HepG2 (cell line): ENCODE measurements around the gene NABP1. TPM values are rescaled to one million over a fixed set of nuclear protein-coding genes. Genes with fewer than 3 reads are reported as not detected.

Experiments
- ATAC-seq: fragments of 200-7000 bp; cut with Tn5 transposase; 3 replicates; pipeline ENCODE4 v1.9.1; 2020; ENCODE audit warnings: mild to moderate bottlenecking, moderate library complexity
- BruUV-seq: library from RNA; stranded (reverse); fragments of 400-500 nt; replicated peaks from 2 replicates; lab custom pipeline; 2021; lab: Mats Ljungman, UMichigan
- CTCF ChIA-PET: fragments of 300-600 bp; formaldehyde crosslinking; extraction: SDS; loops from one replicate; lab custom pipeline; 2021; ENCODE audit warnings: low total read pairs, inconsistent platforms, low intra/inter-chr PET ratio; lab: Yijun Ruan, JAX
- POLR2A ChIA-PET: fragments of 350-600 bp; sonication (Branson Sonifier 250); formaldehyde crosslinking; loops from one replicate; lab custom pipeline; 2020; ENCODE audit warnings: antibody characterized with exemption, inconsistent platforms; lab: Yijun Ruan, JAX
- DNase-seq: peaks from one replicate; pipeline ENCODE4 v3.0.0-alpha.2; 2015; ENCODE audit warnings: low spot score
- FAIRE-seq: peaks from 3 replicates; lab custom pipeline; 2011; peaks lifted over from hg19 to GRCh38; lab: Jason Lieb, UNC
- H2AFZ ChIP-seq: one replicate; pipeline ENCODE4 v1.6.1; 2011; ENCODE audit warnings: low read length, inconsistent platforms
- H3K27ac ChIP-seq: fragments of 300-600 bp; 3 replicates; pipeline ENCODE4 v1.8.0; 2011; ENCODE audit warnings: mixed run types, mild to moderate bottlenecking, mixed read lengths, low read length, inconsistent platforms; ENCODE audit not compliant: insufficient read depth; ENCODE audit errors: extremely low read length
- H3K27me3 ChIP-seq, 2 experiments: fragments of 200-600 bp in 1 of 2; 2 replicates in 1 of 2; 3 replicates in 1 of 2; pipeline versions ENCODE4 v1.6.0 to v1.8.0; 2011; ENCODE audit warnings: low read length in 2 of 2, mild to moderate bottlenecking in 2 of 2, moderate library complexity in 2 of 2, inconsistent platforms in 1 of 2; ENCODE audit not compliant: insufficient read depth in 2 of 2, control insufficient read depth in 1 of 2
- H3K36me3 ChIP-seq, 2 experiments: fragments of 200-600 bp in 1 of 2; replicated peaks in 1 of 2; 2 replicates in 1 of 2; 3 replicates in 1 of 2; pipeline versions ENCODE4 v1.5.1 to v1.8.0; 2011; ENCODE audit warnings: low read length in 2 of 2, inconsistent platforms in 1 of 2; ENCODE audit not compliant: insufficient read depth in 2 of 2, control insufficient read depth in 1 of 2
- H3K4me1 ChIP-seq: 2 replicates; pipeline ENCODE4 v1.5.1; 2012; ENCODE audit warnings: low read length, inconsistent platforms; ENCODE audit not compliant: insufficient read depth
- H3K4me2 ChIP-seq: 2 replicates; pipeline ENCODE4 v1.6.0; 2011; ENCODE audit warnings: low read depth, low read length, inconsistent platforms
- H3K4me3 ChIP-seq, 3 experiments: fragments of 200-600 bp in 1 of 3; sonication (generic), shearing (Covaris generic) in 1 of 3; replicated peaks in 1 of 3; 2 replicates each; pipeline ENCODE4 v1.5.1; 2011 to 2016; ENCODE audit warnings: low read length in 3 of 3, inconsistent platforms in 2 of 3, low read depth in 2 of 3, mild to moderate bottlenecking in 2 of 3, control low read depth in 1 of 3, mixed read lengths in 1 of 3; ENCODE audit not compliant: insufficient read depth in 1 of 3
- H3K79me2 ChIP-seq: one replicate; pipeline ENCODE4 v1.6.1; 2011; ENCODE audit warnings: low read length, inconsistent platforms; ENCODE audit not compliant: insufficient read depth
- H3K9ac ChIP-seq: 2 replicates; pipeline ENCODE4 v1.6.0; 2011; ENCODE audit warnings: mild to moderate bottlenecking, low read depth, low read length, inconsistent platforms; ENCODE audit not compliant: insufficient read depth
- H3K9me3 ChIP-seq: 2 replicates; pipeline ENCODE4 v1.5.1; 2012; ENCODE audit warnings: mild to moderate bottlenecking, low read length
- H4K20me1 ChIP-seq: 2 replicates; pipeline ENCODE4 v1.6.0; 2011; ENCODE audit warnings: inconsistent platforms, mild to moderate bottlenecking, low read length, moderate library complexity; ENCODE audit not compliant: insufficient read depth
- ARHGAP35 ChIP-seq: sonication (generic); formaldehyde crosslinking; IDR thresholded peaks from 2 replicates; pipeline ENCODE4 v1.9.0; 2022; ENCODE audit warnings: mild to moderate bottlenecking, inconsistent platforms, moderate library complexity, missing genetic modification reagents, borderline replicate concordance
- HNF4G ChIP-seq, 2 experiments: sonication (generic) in 1 of 2; formaldehyde crosslinking in 1 of 2; IDR thresholded peaks; 2 replicates each; pipeline versions ENCODE4 v1.4.0 to v1.6.1; 2011 to 2020; ENCODE audit warnings: borderline replicate concordance in 2 of 2, low read depth in 2 of 2, mild to moderate bottlenecking in 2 of 2, low read length in 1 of 2, missing genetic modification reagents in 1 of 2, moderate library complexity in 1 of 2
- MTERF4 ChIP-seq: sonication (generic); formaldehyde crosslinking; IDR thresholded peaks from 2 replicates; pipeline ENCODE4 v1.8.0; 2023; ENCODE audit warnings: mild to moderate bottlenecking, missing genetic modification reagents
- NCOR1 ChIP-seq: fragments of 200-600 bp; sonication (generic); IDR thresholded peaks from 2 replicates; pipeline ENCODE4 v1.7.0; 2017; ENCODE audit warnings: antibody characterized with exemption, low read length, borderline replicate concordance
- PRDM4 ChIP-seq: sonication (generic); formaldehyde crosslinking; IDR thresholded peaks from 2 replicates; pipeline ENCODE4 v1.9.0; 2021; ENCODE audit warnings: missing genetic modification reagents, borderline replicate concordance
- REPIN1 ChIP-seq: sonication (generic); formaldehyde crosslinking; IDR thresholded peaks from 2 replicates; pipeline ENCODE4 v1.8.0; 2022; ENCODE audit warnings: missing genetic modification reagents, low read depth, mild to moderate bottlenecking, borderline replicate concordance
- SIX4 ChIP-seq: sonication (generic); formaldehyde crosslinking; IDR thresholded peaks from 2 replicates; pipeline ENCODE4 v1.4.0; 2020; ENCODE audit warnings: missing genetic modification reagents
- TAF15 ChIP-seq: fragments of 200-400 bp; formaldehyde crosslinking; IDR thresholded peaks from one replicate; pipeline ENCODE4 v1.6.1; 2018; ENCODE audit warnings: mild to moderate bottlenecking, low read depth, low read length; ENCODE audit not compliant: poor library complexity, severe bottlenecking
- ZNF460 ChIP-seq: sonication (generic); formaldehyde crosslinking; IDR thresholded peaks from 2 replicates; pipeline ENCODE4 v1.5.1; 2020; ENCODE audit warnings: missing genetic modification reagents, mild to moderate bottlenecking, borderline replicate concordance
- WGBS: methylation state at CpG from one replicate; pipeline ENCODE4 v1.1.6; 2017; ENCODE audit warnings: low lambda C conversion rate; 5-methylcytosine and 5-hydroxymethylcytosine counted together
- in situ Hi-C: cut with HindIII; loops from 2 replicates; pipeline ENCODE4 v1.10.0; 2017; ENCODE audit warnings: low pct_unique_long_range_greater_than_20kb; ENCODE audit not compliant: extremely low pct_ligation_motif_present
- intact Hi-C: fragments of 100-400 bp; cut with micrococcal nuclease; formaldehyde crosslinking; loops from one replicate; pipeline ENCODE4 v1.10.0; 2022; ENCODE audit not compliant: unreplicated experiment
- polyA plus RNA-seq, 8 experiments: library from polyadenylated mRNA; depleted of rRNA in 3 of 8; stranded (reverse) in 7 of 8; unstranded in 1 of 8; fragments of >200 nt; fragmentation: Illumina TruSeq in 4 of 8; extraction: Trizol in 4 of 8; gene quantifications; 2 replicates each; pipeline versions ENCODE4 v1.2.1 to v1.2.3, GENCODE V29; 2011 to 2016; ENCODE audit warnings: low read depth in 4 of 8, missing spikeins in 1 of 8, mixed read lengths in 1 of 8; ENCODE audit not compliant: insufficient read depth in 1 of 8
- total RNA-seq, 5 experiments: library from RNA; depleted of rRNA; stranded (reverse); fragments of >200 nt; fragmentation: Illumina TruSeq; extraction: Trizol; gene quantifications; 2 replicates each; pipeline ENCODE4 v1.2.3, GENCODE V29; 2016; ENCODE audit warnings: low read depth in 1 of 5
- TF ChIP-seq, protein P1 (sequence below): sonication (generic); formaldehyde crosslinking; IDR thresholded peaks from 2 replicates; pipeline ENCODE4 v1.5.1; 2020; ENCODE audit warnings: mild to moderate bottlenecking, moderate library complexity, missing genetic modification reagents
- TF ChIP-seq, protein P2 (sequence below): sonication (generic); formaldehyde crosslinking; IDR thresholded peaks from 2 replicates; pipeline ENCODE4 v1.8.1; 2023; ENCODE audit warnings: mild to moderate bottlenecking, missing genetic modification reagents
- TF ChIP-seq, protein P3 (sequence below): sonication (generic); formaldehyde crosslinking; IDR thresholded peaks from 2 replicates; pipeline ENCODE4 v1.4.0; 2020; ENCODE audit warnings: mild to moderate bottlenecking, missing genetic modification reagents

NABP1 gene
- total and polyA plus RNA-seq, 2 of the 13 experiments (the other 11 are each of a cell fraction or from before 2014, with no cell fraction given): 14.9 to 19.8 TPM

DNA sequence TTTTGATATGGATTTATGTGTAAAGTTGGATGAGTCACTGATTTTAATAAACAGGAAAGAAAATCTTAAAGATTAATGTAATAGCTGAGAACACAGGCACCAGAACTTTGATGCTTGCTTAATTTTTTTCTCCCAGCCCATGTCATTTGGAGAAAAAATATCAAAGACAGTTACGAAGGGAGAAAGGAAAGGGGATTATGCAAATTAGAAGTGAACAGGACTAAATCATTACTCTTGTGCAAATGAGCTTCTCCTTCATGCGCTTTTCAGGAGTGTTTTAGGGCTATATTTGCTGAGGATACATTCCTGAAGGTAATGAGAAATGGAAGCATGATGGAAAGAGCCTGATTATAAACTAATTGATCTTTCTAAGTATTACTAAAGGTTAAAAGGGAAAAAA is 28.9 kb downstream of the NABP1 start:
- H2AFZ ChIP-seq: no peak overlapping the region
- no peak overlapping the region for H3K27ac ChIP-seq
- H3K4me3 ChIP-seq: no peak overlapping the region
- in situ Hi-C loops: no loop called here
- ChIA-PET POLR2A (interaction anchor here (1.3 kb wide), 1 partner anchor 29 kb away, joined by 5 read pairs; the partner anchor contains the start of gene NABP1), CTCF (no interaction called here)
- no peaks in the 10 kb centered on the region for H3K79me2 ChIP-seq
- DNase-seq (no peak), ATAC-seq (no peak), FAIRE-seq (no peak)
- 41% methylated on average over 2 of the region's 2 CpGs for WGBS
- no TSS peak for BruUV-seq
- intact Hi-C loops: no loop called here
- no peaks in the 10 kb centered on the region for H3K36me3 ChIP-seq
- H3K9ac ChIP-seq: no peak overlapping the region
- peaks cover 11% of the 10 kb centered on the region for H3K4me1 ChIP-seq
- no peaks in the 10 kb centered on the region for H3K9me3 ChIP-seq
- no peaks in the 10 kb centered on the region for H4K20me1 ChIP-seq
- no peak overlapping the region for H3K4me2 ChIP-seq
- no peaks in the 10 kb centered on the region for H3K27me3 ChIP-seq
- TF ChIP-seq HNF4G (IDR thresholded peaks at IDR 0.05; ENCODE audit: borderline replicate concordance, low read depth, low read length): no peak
- no peak for TF ChIP-seq HNF4G (CRISPR knock-in tag; IDR thresholded peaks at IDR 0.05; ENCODE audit: borderline replicate concordance, low read depth)
- TF ChIP-seq REPIN1 (CRISPR knock-in tag): no peak
- no peak for TF ChIP-seq ZNF460 (CRISPR knock-in tag)
- no peak for TF ChIP-seq NCOR1
- TF ChIP-seq, protein P1, sequence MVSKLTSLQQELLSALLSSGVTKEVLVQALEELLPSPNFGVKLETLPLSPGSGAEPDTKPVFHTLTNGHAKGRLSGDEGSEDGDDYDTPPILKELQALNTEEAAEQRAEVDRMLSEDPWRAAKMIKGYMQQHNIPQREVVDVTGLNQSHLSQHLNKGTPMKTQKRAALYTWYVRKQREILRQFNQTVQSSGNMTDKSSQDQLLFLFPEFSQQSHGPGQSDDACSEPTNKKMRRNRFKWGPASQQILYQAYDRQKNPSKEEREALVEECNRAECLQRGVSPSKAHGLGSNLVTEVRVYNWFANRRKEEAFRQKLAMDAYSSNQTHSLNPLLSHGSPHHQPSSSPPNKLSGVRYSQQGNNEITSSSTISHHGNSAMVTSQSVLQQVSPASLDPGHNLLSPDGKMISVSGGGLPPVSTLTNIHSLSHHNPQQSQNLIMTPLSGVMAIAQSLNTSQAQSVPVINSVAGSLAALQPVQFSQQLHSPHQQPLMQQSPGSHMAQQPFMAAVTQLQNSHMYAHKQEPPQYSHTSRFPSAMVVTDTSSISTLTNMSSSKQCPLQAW (CRISPR knock-in tag): no peak
- no peak for TF ChIP-seq ARHGAP35 (CRISPR knock-in tag)
- TF ChIP-seq, protein P2, sequence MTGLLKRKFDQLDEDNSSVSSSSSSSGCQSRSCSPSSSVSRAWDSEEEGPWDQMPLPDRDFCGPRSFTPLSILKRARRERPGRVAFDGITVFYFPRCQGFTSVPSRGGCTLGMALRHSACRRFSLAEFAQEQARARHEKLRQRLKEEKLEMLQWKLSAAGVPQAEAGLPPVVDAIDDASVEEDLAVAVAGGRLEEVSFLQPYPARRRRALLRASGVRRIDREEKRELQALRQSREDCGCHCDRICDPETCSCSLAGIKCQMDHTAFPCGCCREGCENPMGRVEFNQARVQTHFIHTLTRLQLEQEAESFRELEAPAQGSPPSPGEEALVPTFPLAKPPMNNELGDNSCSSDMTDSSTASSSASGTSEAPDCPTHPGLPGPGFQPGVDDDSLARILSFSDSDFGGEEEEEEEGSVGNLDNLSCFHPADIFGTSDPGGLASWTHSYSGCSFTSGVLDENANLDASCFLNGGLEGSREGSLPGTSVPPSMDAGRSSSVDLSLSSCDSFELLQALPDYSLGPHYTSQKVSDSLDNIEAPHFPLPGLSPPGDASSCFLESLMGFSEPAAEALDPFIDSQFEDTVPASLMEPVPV (CRISPR knock-in tag): no peak
- no peak for TF ChIP-seq MTERF4 (CRISPR knock-in tag)
- TF ChIP-seq PRDM4 (CRISPR knock-in tag): no peak
- no peak for TF ChIP-seq SIX4
- no peak for TF ChIP-seq TAF15
- TF ChIP-seq, protein P3, sequence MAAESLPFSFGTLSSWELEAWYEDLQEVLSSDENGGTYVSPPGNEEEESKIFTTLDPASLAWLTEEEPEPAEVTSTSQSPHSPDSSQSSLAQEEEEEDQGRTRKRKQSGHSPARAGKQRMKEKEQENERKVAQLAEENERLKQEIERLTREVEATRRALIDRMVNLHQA (CRISPR knock-in tag): no peak
